ENCODE data around the gene MTCP1. TPM values are rescaled to one million over a fixed set of nuclear protein-coding genes. Genes with fewer than 3 reads are reported as not detected.

The MTCP1 gene
- total RNA-seq: 10 to 100 TPM; 18.5 to 33.1 TPM

- H3K36me3 Mint-ChIP-seq (ENCODE audit: insufficient read depth in 2 of 2): peaks cover 17% of the 10 kb centered on the region in 2 donors
- peak within 1 kb of the TSS; percentile 89 for H3K27ac Mint-ChIP-seq
- peak within 1 kb of the TSS; percentile 91 to 97 for H3K4me3 Mint-ChIP-seq
- DNase-seq: peak; percentile 84 to 87
- peak; percentile 93 to 94 for ATAC-seq (replicated peaks in 1 of 2)
- H3K9me3 Mint-ChIP-seq: no peaks in the 10 kb centered on the region
- peaks cover 60% of the 10 kb centered on the region for H3K4me1 Mint-ChIP-seq (ENCODE audit: low read depth)
- no peaks in the 10 kb centered on the region for H3K27me3 Mint-ChIP-seq (ENCODE audit: low read depth)
These were observed at the start of gene MTCP1, which contains the start of the genes BRCC3 and CMC4 for GRCh38 chrX:155070975-155071693. Gene MTCP1 (minus strand): TSS chrX:155071136. CDS start chrX:155066010, 5,126 bp downstream. Gene BRCC3 (plus strand): TSS chrX:155071508. CDS start chrX:155071528, 20 bp downstream. Gene CMC4 (minus strand): TSS chrX:155071136. CDS start chrX:155064023, 7,113 bp downstream.

- H3K4me1 Mint-ChIP-seq (ENCODE audit: low read depth): peaks cover 5% of the 10 kb centered on the region
- DNase-seq (no peak), ATAC-seq (replicated peaks in 1 of 2) (no peak)
- no peaks in the 10 kb centered on the region for H3K27me3 Mint-ChIP-seq (ENCODE audit: low read depth)
- no peaks in the 10 kb centered on the region for H3K9me3 Mint-ChIP-seq
- no peak overlapping the region for H3K4me3 Mint-ChIP-seq
- peaks cover 4 to 21% of the 10 kb centered on the region in 2 donors for H3K36me3 Mint-ChIP-seq (ENCODE audit: insufficient read depth in 2 of 2)
- H3K27ac Mint-ChIP-seq: no peak overlapping the region
These were observed 44.4 kb upstream of the MTCP1 start for GRCh38 chrX:155115174-155115819.

GRCh38 chrX:155113097-155113496, 42.2 kb upstream of the MTCP1 start:
- Mint-ChIP-seq H3K9me3 (no peaks in the 10 kb centered on the region), H3K4me1 (ENCODE audit: low read depth) (peaks cover 15% of the 10 kb centered on the region), H3K36me3 (ENCODE audit: insufficient read depth in 2 of 2) (peaks cover 2 to 14% of the 10 kb centered on the region in 2 donors), H3K27me3 (ENCODE audit: low read depth) (no peaks in the 10 kb centered on the region), H3K4me3 (no peak overlapping the region), H3K27ac (no peak overlapping the region)
- DNase-seq: no peak
- no peak for ATAC-seq (replicated peaks in 1 of 2)

- Mint-ChIP-seq H3K27me3 (ENCODE audit: low read depth) (no peaks in the 10 kb centered on the region), H3K36me3 (ENCODE audit: insufficient read depth in 2 of 2) (peaks cover 4 to 12% of the 10 kb centered on the region in 2 donors)
- peak in 1 of 2 donors; percentile 35 for ATAC-seq (replicated peaks in 1 of 2)
These were observed 41.2 kb upstream of the MTCP1 start for GRCh38 chrX:155112171-155112570.

GRCh38 chrX:155108427-155108826, 37.5 kb upstream of the MTCP1 start:
- Mint-ChIP-seq H3K9me3 (no peaks in the 10 kb centered on the region), H3K36me3 (ENCODE audit: insufficient read depth in 2 of 2) (peaks cover 4 to 6% of the 10 kb centered on the region in 2 donors), H3K27ac (peak overlapping the region; percentile 85), H3K4me1 (ENCODE audit: low read depth) (peaks cover 23% of the 10 kb centered on the region), H3K4me3 (peak overlapping the region in 1 of 2 donors; percentile 46), H3K27me3 (ENCODE audit: low read depth) (no peaks in the 10 kb centered on the region)
- ATAC-seq (replicated peaks in 1 of 2) (peak; percentile 68 to 71), DNase-seq (no peak)

More at GRCh38 chrX:155112171-155112570, 41.2 kb upstream of the MTCP1 start:
- H3K27ac Mint-ChIP-seq: no peak overlapping the region
- no peak for DNase-seq
- H3K4me1 Mint-ChIP-seq (ENCODE audit: low read depth): peaks cover 21% of the 10 kb centered on the region
- no peak overlapping the region for H3K4me3 Mint-ChIP-seq
- H3K9me3 Mint-ChIP-seq: no peaks in the 10 kb centered on the region

- Mint-ChIP-seq H3K27me3 (ENCODE audit: low read depth) (no peaks in the 10 kb centered on the region), H3K27ac (no peak overlapping the region), H3K9me3 (no peaks in the 10 kb centered on the region), H3K36me3 (ENCODE audit: insufficient read depth in 2 of 2) (peaks cover 0 to 3% of the 10 kb centered on the region in 2 donors), H3K4me1 (ENCODE audit: low read depth) (peaks cover 24% of the 10 kb centered on the region), H3K4me3 (no peak overlapping the region)
- no peak for ATAC-seq (replicated peaks in 1 of 2)
- no peak for DNase-seq
These were observed 35.0 kb upstream of the MTCP1 start for GRCh38 chrX:155105919-155106318.

GRCh38 chrX:155094468-155095061, 23.6 kb upstream of the MTCP1 start:
- H3K4me3 Mint-ChIP-seq: no peak overlapping the region
- no peaks in the 10 kb centered on the region for H3K9me3 Mint-ChIP-seq
- DNase-seq (peak; percentile 5 to 16), ATAC-seq (replicated peaks in 1 of 2) (peak; percentile 58 to 65)
- no peaks in the 10 kb centered on the region for H3K4me1 Mint-ChIP-seq (ENCODE audit: low read depth)
- no peaks in the 10 kb centered on the region for H3K27me3 Mint-ChIP-seq (ENCODE audit: low read depth)
- peaks cover 1 to 6% of the 10 kb centered on the region in 2 donors for H3K36me3 Mint-ChIP-seq (ENCODE audit: insufficient read depth in 2 of 2)
- H3K27ac Mint-ChIP-seq: no peak overlapping the region

- H3K4me3 Mint-ChIP-seq: no peak overlapping the region
- H3K27me3 Mint-ChIP-seq (ENCODE audit: low read depth): no peaks in the 10 kb centered on the region
- H3K9me3 Mint-ChIP-seq: no peaks in the 10 kb centered on the region
- peaks cover 0 to 2% of the 10 kb centered on the region in 2 donors for H3K36me3 Mint-ChIP-seq (ENCODE audit: insufficient read depth in 2 of 2)
- H3K4me1 Mint-ChIP-seq (ENCODE audit: low read depth): no peaks in the 10 kb centered on the region
- DNase-seq (no peak), ATAC-seq (replicated peaks in 1 of 2) (no peak)
- no peak overlapping the region for H3K27ac Mint-ChIP-seq
These were observed 16.2 kb upstream of the MTCP1 start for GRCh38 chrX:155086961-155087735.

- H3K36me3 Mint-ChIP-seq (ENCODE audit: insufficient read depth in 2 of 2): peaks cover 2% of the 10 kb centered on the region in 2 donors
- no peaks in the 10 kb centered on the region for H3K27me3 Mint-ChIP-seq (ENCODE audit: low read depth)
- no peaks in the 10 kb centered on the region for H3K4me1 Mint-ChIP-seq (ENCODE audit: low read depth)
- H3K4me3 Mint-ChIP-seq: no peak overlapping the region
- DNase-seq: peak; percentile 47 to 49
- peak in 1 of 2 donors; percentile 42 for ATAC-seq (replicated peaks in 1 of 2)
- no peak overlapping the region for H3K27ac Mint-ChIP-seq
- H3K9me3 Mint-ChIP-seq: no peaks in the 10 kb centered on the region
These were observed 15.4 kb upstream of the MTCP1 start for GRCh38 chrX:155086202-155086840.

- peaks cover 17% of the 10 kb centered on the region in 2 donors for H3K36me3 Mint-ChIP-seq (ENCODE audit: insufficient read depth in 2 of 2)
- DNase-seq (no peak), ATAC-seq (replicated peaks in 1 of 2) (no peak)
- no peaks in the 10 kb centered on the region for H3K27me3 Mint-ChIP-seq (ENCODE audit: low read depth)
- H3K4me1 Mint-ChIP-seq (ENCODE audit: low read depth): peaks cover 60% of the 10 kb centered on the region
- H3K27ac Mint-ChIP-seq: peak overlapping the region; percentile 89
- peak overlapping the region; percentile 91 to 97 for H3K4me3 Mint-ChIP-seq
- no peaks in the 10 kb centered on the region for H3K9me3 Mint-ChIP-seq
These were observed 851 bp upstream of the MTCP1 start for GRCh38 chrX:155071694-155072280.

GRCh38 chrX:155070663-155070974, 317 bp downstream of the MTCP1 start:
- ATAC-seq (replicated peaks in 1 of 2) (peak; percentile 6 to 21), DNase-seq (no peak)

GRCh38 chrX:155070038-155070437, 898 bp downstream of the MTCP1 start:
- no peak for ATAC-seq (replicated peaks in 1 of 2)
- H3K4me3 Mint-ChIP-seq: peak overlapping the region; percentile 81 to 88
- H3K4me1 Mint-ChIP-seq (ENCODE audit: low read depth): peaks cover 63% of the 10 kb centered on the region

More at GRCh38 chrX:155070663-155070974, 317 bp downstream of the MTCP1 start:
- Mint-ChIP-seq H3K36me3 (ENCODE audit: insufficient read depth in 2 of 2) (peaks cover 16% of the 10 kb centered on the region in 2 donors), H3K4me3 (peak overlapping the region; percentile 81 to 88), H3K4me1 (ENCODE audit: low read depth) (peaks cover 62% of the 10 kb centered on the region), H3K27ac (peak overlapping the region; percentile 64), H3K9me3 (no peaks in the 10 kb centered on the region), H3K27me3 (ENCODE audit: low read depth) (no peaks in the 10 kb centered on the region)

More at GRCh38 chrX:155070038-155070437, 898 bp downstream of the MTCP1 start:
- Mint-ChIP-seq H3K27me3 (ENCODE audit: low read depth) (no peaks in the 10 kb centered on the region), H3K36me3 (ENCODE audit: insufficient read depth in 2 of 2) (peaks cover 10 to 11% of the 10 kb centered on the region in 2 donors), H3K27ac (peak overlapping the region; percentile 64), H3K9me3 (no peaks in the 10 kb centered on the region)
- DNase-seq: no peak

Data from activated T-cell treated with anti-CD3 and anti-CD28 coated beads, Interleukin-2, amount 50 U/mL, for 72 hours (primary cell).